HG03354 (cell line): ENCODE data around the gene KCTD3.

Source experiments
- ATAC-seq: cut with Tn5 transposase; IDR thresholded peaks from one replicate; pipeline ENCODE4 v1.9.1; 2021; ENCODE audit warnings: mild to moderate bottlenecking; ENCODE audit not compliant: unreplicated experiment, poor library complexity, severe bottlenecking

Gene KCTD3

DNA sequence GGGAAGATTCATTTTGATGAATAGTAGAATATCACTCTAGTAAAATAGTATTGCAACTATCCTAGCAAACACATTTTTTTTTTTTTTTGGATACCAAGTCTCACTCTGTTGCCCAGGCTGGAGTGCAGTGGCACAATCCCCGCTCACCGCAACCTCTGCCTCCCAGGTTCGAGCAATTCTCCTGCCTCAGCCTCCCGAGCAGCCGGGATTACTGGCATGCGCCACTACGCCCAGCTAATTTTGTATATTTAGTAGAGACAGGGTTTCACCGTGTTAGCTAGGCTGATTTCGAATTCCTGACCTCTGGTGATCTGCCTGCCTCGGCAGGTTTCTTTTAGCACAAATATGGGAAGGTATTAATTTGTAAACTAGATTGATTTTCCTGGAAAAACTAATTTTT is 33.8 kb downstream of the KCTD3 start:
- ATAC-seq, result no peak

DNA sequence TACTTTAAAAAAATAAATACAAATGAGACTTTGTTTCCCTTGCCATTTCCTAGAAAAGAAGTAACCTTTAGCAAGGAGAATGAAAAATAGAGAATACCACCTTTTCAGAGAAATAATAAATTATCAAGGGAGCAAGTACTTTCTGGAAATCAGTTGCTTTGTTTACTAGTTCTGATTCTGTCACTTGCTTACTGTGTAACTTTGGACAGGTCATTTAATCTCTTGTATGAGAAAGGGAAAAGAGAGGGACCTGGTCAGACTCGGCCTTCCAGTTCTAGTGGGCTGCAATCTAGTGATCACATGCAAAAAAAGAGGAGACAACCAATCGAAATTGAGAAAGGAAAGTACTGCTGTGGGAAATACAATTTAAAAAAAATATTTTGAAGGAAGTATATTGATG is 34.2 kb downstream of the KCTD3 start:
- no peak for ATAC-seq

- ATAC-seq, result no peak
These were observed 36.2 kb downstream of the KCTD3 start for GRCh38 chr1:215603319-215603718.

GRCh38 chr1:215605011-215605621 is 38.0 kb downstream of the KCTD3 start:
- no peak for ATAC-seq

DNA sequence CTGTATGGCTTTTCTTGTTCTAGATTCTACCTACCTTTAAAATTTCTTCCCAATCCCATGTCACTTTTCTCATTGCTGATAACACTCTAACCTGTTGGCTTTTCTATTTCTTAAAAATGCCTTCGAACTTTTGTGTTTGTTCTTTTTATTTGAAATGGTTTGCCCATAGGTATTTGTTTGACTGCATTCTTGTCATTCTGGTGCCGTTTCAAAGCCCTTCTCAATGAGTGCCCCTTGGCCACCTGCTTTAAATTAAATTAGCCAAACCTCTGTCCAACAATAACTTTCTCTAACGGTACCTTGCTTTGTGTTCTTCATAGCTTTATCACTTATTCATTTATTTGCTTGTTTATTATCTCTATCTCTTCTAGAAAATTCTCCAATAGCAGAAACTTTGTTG is 38.9 kb downstream of the KCTD3 start:
- no peak for ATAC-seq

- ATAC-seq, result peak; percentile 69
These were observed 39.6 kb downstream of the KCTD3 start for GRCh38 chr1:215606564-215607168.

GRCh38 chr1:215607412-215607811 is 40.3 kb downstream of the KCTD3 start:
- no peak for ATAC-seq

DNA sequence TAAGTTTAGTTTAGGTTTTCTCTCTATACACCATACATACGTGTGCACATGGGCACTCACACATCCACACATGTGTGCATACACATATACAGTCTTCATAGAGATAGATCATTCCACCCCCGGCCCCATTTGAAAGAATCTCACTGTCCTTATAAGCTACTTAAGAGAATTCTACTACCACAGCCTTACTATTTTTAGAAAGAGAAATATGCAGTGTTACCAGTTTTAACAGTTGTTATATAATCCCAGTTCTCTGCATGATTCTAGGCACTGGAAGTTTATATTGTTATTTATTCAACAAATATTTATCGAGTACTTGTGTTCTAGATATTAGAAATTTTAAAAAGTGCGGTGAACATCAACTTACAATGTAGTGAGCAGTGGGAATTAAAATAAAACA is 41.5 kb downstream of the KCTD3 start:
- ATAC-seq, result no peak

- no peak for ATAC-seq
These were observed 45.3 kb downstream of the KCTD3 start for GRCh38 chr1:215612391-215612790.

DNA sequence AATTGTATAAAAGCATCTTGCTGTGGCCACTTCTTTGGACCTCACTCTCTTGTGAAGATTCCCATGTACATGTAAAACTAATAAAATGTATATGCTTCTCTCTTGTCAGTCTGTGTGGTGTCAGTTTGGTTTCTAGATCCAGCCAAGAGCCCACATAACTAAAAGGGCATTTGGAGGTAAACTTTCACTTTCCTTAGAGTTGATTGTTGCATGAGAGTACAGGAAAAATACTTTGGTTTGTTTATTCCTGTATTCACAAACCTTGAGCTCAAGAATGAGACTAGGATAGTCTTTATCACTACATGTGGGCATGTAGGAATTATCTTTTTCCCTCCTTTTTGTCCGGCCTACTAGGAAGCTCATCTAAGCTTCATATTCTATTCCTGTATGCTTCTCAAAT is 50.9 kb downstream of the KCTD3 start:
- ATAC-seq, result peak; percentile 51

GRCh38 chr1:215623162-215623561 is 56.1 kb downstream of the KCTD3 start:
- no peak for ATAC-seq

GRCh38 chr1:215625949-215626348 is 58.8 kb downstream of the KCTD3 start:
- ATAC-seq, result no peak

DNA sequence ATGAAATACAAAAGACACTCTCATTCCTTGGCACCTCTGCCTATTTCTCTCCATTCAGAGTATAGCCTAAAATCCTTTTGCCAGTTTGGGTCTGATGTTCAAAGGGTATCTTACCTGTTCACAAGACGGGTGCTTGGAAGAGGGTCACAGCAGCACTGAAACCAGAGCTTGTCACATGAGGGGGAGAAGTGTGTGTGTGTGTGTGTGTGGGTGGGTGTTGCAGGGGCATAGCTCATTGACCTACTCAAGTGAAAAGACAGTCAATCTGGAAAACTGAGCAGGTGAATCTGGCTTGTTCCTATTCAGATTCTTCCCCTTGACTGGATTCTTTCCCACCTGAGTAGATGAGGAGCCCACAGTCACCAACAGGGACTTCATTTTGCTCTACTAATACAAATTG is 63.9 kb downstream of the KCTD3 start:
- no peak for ATAC-seq

GRCh38 chr1:215631489-215631888 is 64.4 kb downstream of the KCTD3 start:
- ATAC-seq, result no peak

- no peak for ATAC-seq
These were observed 68.7 kb downstream of the KCTD3 start for GRCh38 chr1:215635827-215636226.

- ATAC-seq, result no peak
These were observed 69.3 kb downstream of the KCTD3 start for GRCh38 chr1:215636258-215636965.

GRCh38 chr1:215637041-215637573 is 70.0 kb downstream of the KCTD3 start:
- ATAC-seq, result no peak

GRCh38 chr1:215640429-215641148 is 73.5 kb downstream of the KCTD3 start:
- no peak for ATAC-seq

DNA sequence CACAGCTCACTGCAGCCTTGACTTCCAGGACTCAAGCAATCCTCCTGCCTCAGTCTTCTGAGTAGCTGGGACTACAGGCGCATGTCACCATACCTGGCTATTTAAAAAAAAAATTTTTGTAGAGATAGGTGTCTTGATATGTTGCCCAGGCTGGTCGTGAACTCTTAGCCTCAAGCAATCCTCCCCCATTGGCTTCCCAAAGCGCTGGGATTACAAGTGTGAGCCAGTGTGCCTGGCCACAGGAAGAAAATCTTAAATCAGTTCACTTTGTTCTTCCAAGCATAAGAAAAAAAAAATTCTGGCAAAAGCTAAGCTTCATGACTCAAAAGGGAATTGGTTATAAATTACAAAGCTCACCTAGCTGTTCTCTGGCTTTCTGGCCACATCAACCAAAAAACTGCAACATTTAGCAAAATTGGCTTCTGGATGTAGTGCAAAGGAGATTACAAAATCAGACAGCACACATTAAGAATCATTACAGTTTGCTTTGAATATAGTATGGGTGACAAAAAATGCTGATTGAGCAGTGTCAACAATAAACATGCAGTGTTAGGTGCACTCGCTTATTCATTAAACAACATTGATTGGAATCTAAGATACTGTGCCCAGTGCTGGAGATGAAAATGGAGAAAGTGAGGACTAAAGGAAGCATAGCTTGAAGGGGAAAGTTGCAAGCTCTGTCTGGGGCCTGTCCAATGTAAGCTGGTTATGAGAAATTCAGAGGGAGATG is 76.7 kb downstream of the KCTD3 start:
- ATAC-seq, result no peak

- ATAC-seq, result no peak
These were observed 78.1 kb downstream of the KCTD3 start for GRCh38 chr1:215645182-215645581.
